ENCODE results near the gene ARAP2. TPM values are rescaled to one million over a fixed set of nuclear protein-coding genes. Genes with fewer than 3 reads are reported as not detected.

ARAP2 gene
- total and polyA plus RNA-seq, 9 of the 15 experiments (the other 6 are each of a cell fraction or from before 2014, with no cell fraction given): 0.03 to 0.35 (median 0.11) TPM; not detected in 4

- ATAC-seq (no peak), FAIRE-seq (no peak), DNase-seq (ENCODE audit: extremely low read depth in 1 of 4, low spot score in 3 of 4) (no peak)
- H3K9me3 ChIP-seq (replicated peaks; ENCODE audit: control insufficient read depth, insufficient read depth, low read depth, low read length): no peaks in the 10 kb centered on the region
- ChIA-PET POLR2A (no interaction called here), CTCF (ENCODE audit: low intra/inter-chr PET ratio) (no interaction called here)
- H3K27me3 ChIP-seq (ENCODE audit: control insufficient read depth in 2 of 2, insufficient read depth in 2 of 2, low read length in 2 of 2): no peaks in the 10 kb centered on the region
- WGBS (ENCODE audit: insufficient coverage, low coverage, missing lambda C conversion rate): 0% methylated on average over 3 of the region's 3 CpGs
- H3K9ac ChIP-seq (ENCODE audit: insufficient read depth in 1 of 2, low read depth in 2 of 2, low read length in 2 of 2): no peak overlapping the region
- H3K4me1 ChIP-seq (replicated peaks in 1 of 2; ENCODE audit: control insufficient read depth in 2 of 2, insufficient read depth in 2 of 2, low read length in 2 of 2): no peaks in the 10 kb centered on the region
- BruUV-seq (replicated peaks): no TSS peak
- no peak overlapping the region for H2AFZ ChIP-seq (ENCODE audit: low read depth, low read length)
- no peaks in the 10 kb centered on the region for H3K9me1 ChIP-seq (ENCODE audit: control insufficient read depth, insufficient read depth, low read length)
- H3K36me3 ChIP-seq (ENCODE audit: control insufficient read depth, insufficient read depth, low read length): no peaks in the 10 kb centered on the region
- H4K20me1 ChIP-seq (replicated peaks; ENCODE audit: control insufficient read depth, insufficient read depth, low read length): no peaks in the 10 kb centered on the region
- H3K4me2 ChIP-seq (ENCODE audit: insufficient read depth, low read length): no peak overlapping the region
- in situ Hi-C loops (cut with MboI) (no loop called here), intact Hi-C loops (cut with micrococcal nuclease) (no loop called here)
- no peak for TF ChIP-seq ZNF740 (CRISPR knock-in tag; IDR thresholded peaks at IDR 0.05)
- no peak for TF ChIP-seq ZNF740 (tag; IDR thresholded peaks at IDR 0.05)
- no peak for TF ChIP-seq NUFIP1 (IDR thresholded peaks at IDR 0.05; ENCODE audit: partially characterized antibody)
- no peak for TF ChIP-seq TOE1 (IDR thresholded peaks at IDR 0.05; ENCODE audit: borderline replicate concordance)
- TF ChIP-seq TOE1 (CRISPR knock-in tag; IDR thresholded peaks at IDR 0.05; ENCODE audit: borderline replicate concordance, low read depth): no peak
- TF ChIP-seq YBX1 (IDR thresholded peaks at IDR 0.05): no peak
- TF ChIP-seq HOMEZ (CRISPR knock-in tag; IDR thresholded peaks at IDR 0.05): no peak
- H3K4me3 ChIP-seq: no peak overlapping the region
- H3K27ac ChIP-seq (ENCODE audit: extremely low read depth, low read depth, low read length): no peak overlapping the region
- H3K79me2 ChIP-seq (ENCODE audit: control insufficient read depth, insufficient read depth, low read length): no peaks in the 10 kb centered on the region
Measured at GRCh38 chr4:36206603-36207311, 37.6 kb downstream of the ARAP2 start.
